Panc1 (cell line): ENCODE data around the gene ATP6V0E2.
"Not testable (repeated sequence)": the region's sequence is repeated elsewhere in the genome, so short reads cannot be mapped to it uniquely, and the experiment has no call there.

Experiments used
- TCF7L2 ChIP-seq: IDR thresholded peaks from 2 replicates; pipeline ENCODE4 v1.6.1; 2011; ENCODE audit warnings: mild to moderate bottlenecking, low read depth, low read length, inconsistent platforms
- TF ChIP-seq, protein P1 (sequence below): fragments of 450-650 bp; IDR thresholded peaks from 2 replicates; pipeline ENCODE4 v1.5.1; 2017; ENCODE audit warnings: mild to moderate bottlenecking
- TF ChIP-seq, protein P2 (sequence below), 2 experiments: IDR thresholded peaks; 2 replicates each; pipeline ENCODE4 v1.6.1; 2011 to 2012; ENCODE audit warnings: low read depth in 2 of 2, control low read depth in 1 of 2, low read length in 1 of 2, mild to moderate bottlenecking in 1 of 2, moderate library complexity in 1 of 2; ENCODE audit not compliant: insufficient read depth in 1 of 2

GRCh38 chr7:149830527-149830926 lies 43.2 kb upstream of the ATP6V0E2 start:
- TF ChIP-seq, protein P1, sequence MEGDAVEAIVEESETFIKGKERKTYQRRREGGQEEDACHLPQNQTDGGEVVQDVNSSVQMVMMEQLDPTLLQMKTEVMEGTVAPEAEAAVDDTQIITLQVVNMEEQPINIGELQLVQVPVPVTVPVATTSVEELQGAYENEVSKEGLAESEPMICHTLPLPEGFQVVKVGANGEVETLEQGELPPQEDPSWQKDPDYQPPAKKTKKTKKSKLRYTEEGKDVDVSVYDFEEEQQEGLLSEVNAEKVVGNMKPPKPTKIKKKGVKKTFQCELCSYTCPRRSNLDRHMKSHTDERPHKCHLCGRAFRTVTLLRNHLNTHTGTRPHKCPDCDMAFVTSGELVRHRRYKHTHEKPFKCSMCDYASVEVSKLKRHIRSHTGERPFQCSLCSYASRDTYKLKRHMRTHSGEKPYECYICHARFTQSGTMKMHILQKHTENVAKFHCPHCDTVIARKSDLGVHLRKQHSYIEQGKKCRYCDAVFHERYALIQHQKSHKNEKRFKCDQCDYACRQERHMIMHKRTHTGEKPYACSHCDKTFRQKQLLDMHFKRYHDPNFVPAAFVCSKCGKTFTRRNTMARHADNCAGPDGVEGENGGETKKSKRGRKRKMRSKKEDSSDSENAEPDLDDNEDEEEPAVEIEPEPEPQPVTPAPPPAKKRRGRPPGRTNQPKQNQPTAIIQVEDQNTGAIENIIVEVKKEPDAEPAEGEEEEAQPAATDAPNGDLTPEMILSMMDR, result not testable (repeated sequence)
- TF ChIP-seq, protein P2, sequence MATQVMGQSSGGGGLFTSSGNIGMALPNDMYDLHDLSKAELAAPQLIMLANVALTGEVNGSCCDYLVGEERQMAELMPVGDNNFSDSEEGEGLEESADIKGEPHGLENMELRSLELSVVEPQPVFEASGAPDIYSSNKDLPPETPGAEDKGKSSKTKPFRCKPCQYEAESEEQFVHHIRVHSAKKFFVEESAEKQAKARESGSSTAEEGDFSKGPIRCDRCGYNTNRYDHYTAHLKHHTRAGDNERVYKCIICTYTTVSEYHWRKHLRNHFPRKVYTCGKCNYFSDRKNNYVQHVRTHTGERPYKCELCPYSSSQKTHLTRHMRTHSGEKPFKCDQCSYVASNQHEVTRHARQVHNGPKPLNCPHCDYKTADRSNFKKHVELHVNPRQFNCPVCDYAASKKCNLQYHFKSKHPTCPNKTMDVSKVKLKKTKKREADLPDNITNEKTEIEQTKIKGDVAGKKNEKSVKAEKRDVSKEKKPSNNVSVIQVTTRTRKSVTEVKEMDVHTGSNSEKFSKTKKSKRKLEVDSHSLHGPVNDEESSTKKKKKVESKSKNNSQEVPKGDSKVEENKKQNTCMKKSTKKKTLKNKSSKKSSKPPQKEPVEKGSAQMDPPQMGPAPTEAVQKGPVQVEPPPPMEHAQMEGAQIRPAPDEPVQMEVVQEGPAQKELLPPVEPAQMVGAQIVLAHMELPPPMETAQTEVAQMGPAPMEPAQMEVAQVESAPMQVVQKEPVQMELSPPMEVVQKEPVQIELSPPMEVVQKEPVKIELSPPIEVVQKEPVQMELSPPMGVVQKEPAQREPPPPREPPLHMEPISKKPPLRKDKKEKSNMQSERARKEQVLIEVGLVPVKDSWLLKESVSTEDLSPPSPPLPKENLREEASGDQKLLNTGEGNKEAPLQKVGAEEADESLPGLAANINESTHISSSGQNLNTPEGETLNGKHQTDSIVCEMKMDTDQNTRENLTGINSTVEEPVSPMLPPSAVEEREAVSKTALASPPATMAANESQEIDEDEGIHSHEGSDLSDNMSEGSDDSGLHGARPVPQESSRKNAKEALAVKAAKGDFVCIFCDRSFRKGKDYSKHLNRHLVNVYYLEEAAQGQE (IDR thresholded peaks at IDR 0.05; ENCODE audit: insufficient read depth in 1 of 2, low read depth in 2 of 2, low read length in 1 of 2), result not testable (repeated sequence)
- not testable (repeated sequence) for TF ChIP-seq TCF7L2
